A204.1 (cell line): ENCODE data around the gene CEND1.

Source experiments
- FAIRE-seq: peaks from 2 replicates; lab custom pipeline; 2012; peaks lifted over from hg19 to GRCh38; lab: Jason Lieb, UNC

CEND1 gene

GRCh38 chr11:827146-827896 lies 37.4 kb upstream of the CEND1 start:
- no peak for FAIRE-seq

- no peak for FAIRE-seq
Measured at GRCh38 chr11:826836-827145, 36.9 kb upstream of the CEND1 start.

- no peak for FAIRE-seq
Measured at GRCh38 chr11:826227-826621, 36.3 kb upstream of the CEND1 start.

- no peak for FAIRE-seq
Measured at GRCh38 chr11:825366-826226, 35.7 kb upstream of the CEND1 start.

GRCh38 chr11:824942-825341 lies 35.1 kb upstream of the CEND1 start:
- no peak for FAIRE-seq

DNA sequence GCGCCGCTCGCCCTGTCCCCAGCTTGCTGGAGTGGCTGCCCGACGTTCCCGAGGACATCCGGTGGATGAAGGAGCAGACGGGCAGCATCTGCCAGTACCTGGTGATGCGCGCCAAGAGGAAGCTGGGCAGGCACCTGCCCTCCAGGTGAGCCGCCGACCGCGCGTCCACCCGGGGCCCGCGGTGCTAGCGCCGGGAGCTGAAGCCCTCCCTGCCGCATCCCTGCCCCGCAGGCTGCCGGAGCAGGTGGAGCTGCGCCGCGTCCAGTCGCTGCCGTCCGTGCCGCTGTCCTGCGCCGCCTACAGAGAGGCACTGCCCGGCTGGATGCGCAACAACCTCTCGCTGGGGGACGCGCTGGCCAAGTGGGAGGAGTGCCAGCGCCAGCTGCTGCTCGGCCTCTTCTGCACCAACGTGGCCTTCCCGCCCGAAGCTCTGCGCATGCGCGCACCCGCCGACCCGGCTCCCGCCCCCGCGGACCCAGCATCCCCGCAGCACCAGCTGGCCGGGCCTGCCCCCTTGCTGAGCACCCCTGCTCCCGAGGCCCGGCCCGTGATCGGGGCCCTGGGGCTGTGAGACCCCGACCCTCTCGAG lies 34.5 kb upstream of the CEND1 start:
- no peak for FAIRE-seq

DNA sequence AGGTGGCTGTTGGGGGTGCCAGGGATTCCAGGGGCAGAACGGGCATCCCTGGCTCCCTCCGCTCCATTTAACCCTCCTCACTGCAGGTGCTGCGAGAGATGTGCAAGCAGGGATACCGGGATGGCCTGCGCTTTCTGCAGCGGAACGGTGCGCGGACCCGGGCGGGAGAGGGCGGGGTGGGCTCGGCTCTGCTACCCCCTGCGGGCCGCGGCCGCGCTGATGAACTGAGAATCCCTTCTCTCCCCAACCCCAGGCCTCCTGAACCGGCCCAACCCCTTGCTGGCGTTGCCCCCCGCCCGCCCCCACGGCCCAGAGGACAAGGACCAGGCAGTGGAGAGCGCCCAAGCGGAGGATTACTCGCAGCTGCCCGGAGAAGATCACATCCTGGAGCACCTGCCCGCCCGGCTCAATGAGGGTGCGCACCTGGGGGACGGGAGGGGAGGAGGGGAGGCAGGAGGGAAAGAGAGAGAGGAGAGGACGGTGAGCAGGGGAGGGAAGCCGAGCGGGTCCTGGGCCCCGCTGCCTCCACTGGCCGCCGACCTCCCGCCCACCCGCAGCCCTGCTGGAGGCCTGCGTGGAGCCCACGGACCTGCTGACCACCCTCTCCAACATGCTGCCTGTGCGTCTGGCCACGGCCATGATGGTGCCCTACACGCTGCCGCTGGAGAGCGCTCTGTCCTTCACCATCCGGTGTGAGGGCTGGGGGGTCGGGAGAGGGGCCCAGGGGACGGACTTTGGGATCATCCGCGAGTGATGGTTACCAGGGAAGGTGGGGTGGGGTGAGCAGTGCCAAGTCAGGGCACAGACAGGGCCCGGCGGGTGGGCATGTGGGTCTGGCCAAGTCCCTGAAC lies 33.8 kb upstream of the CEND1 start:
- FAIRE-seq: no peak

DNA sequence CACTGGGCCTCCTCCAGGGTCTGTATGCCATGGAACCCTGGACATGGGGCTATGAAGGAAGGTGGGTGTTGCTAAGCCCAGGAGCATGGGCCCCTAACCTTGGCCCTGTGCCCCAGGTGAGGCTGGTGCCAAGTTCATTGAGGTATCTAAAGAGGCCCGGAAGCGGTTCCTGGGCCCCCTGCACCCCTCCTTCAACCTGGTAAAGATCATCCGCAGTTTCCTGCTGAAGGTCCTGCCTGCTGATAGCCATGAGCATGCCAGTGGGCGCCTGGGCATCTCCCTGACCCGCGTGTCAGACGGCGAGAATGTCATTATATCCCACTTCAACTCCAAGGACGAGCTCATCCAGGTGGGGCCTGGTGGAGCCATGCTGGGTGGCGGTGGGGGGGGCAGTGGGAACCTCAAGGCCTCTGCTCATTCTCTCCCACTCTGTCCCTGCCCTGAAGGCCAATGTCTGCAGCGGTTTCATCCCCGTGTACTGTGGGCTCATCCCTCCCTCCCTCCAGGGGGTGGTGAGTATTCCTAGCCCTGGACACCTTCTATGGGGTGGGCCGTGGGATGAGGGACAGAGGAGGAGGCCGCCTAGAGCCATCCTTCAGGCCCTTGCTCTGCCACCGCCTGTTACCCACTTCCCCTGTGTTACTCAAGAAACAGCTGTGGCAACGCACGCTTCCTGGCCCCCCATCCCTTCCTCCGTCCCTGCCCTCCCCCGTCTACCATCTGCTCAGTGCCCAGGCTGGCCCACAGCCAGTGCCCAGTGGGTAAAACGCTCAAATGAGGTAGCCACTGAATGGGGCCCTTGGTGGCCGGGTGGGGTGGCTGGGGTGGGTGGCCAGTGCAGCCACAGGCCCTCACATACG lies 31.9 kb upstream of the CEND1 start:
- no peak for FAIRE-seq

DNA sequence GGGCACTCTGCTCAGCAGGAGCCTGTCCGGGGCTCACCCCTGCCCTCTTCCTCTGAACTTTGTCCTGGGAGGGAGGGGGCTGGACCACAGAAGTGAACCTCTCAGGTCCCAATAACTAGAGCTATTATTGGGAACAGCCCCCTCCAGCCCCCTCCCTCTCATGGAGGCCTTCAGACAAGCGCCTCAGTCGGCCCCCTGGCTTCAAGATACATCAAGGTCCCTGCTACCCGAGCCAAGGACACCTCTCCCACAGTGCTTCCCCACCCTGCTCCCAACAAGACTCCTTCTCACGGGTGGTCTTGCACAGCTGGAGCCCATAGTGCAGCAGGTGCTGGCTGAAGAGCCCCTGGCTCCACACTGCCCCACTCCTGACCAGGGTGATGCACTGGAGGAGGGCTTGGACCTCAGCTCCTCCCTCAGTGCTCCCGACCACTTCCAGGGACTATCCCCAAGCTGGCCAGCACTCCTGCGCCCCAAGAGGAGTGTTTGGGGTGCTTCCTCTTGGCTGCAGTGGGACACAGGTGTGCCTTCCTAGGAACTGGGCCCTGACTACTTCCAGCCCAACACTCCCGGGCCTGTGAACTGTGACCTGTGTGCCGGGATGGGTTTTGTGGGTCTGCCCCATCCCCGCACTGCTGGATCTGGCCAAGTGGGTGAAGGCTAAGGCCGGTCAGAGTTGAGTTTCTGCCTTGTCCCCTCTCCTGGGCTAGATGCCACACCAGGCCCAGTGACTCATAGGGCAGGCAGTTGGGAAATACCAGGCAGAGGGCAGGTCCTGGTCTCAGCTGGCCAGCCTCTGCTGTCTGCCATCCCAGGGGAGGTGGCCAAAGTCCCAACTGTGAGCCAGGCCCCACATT lies 31.0 kb upstream of the CEND1 start:
- FAIRE-seq: no peak

- FAIRE-seq: no peak
Measured at GRCh38 chr11:819943-820649, 30.2 kb upstream of the CEND1 start.

- FAIRE-seq: no peak
Measured at GRCh38 chr11:819129-819931, 29.4 kb upstream of the CEND1 start.

DNA sequence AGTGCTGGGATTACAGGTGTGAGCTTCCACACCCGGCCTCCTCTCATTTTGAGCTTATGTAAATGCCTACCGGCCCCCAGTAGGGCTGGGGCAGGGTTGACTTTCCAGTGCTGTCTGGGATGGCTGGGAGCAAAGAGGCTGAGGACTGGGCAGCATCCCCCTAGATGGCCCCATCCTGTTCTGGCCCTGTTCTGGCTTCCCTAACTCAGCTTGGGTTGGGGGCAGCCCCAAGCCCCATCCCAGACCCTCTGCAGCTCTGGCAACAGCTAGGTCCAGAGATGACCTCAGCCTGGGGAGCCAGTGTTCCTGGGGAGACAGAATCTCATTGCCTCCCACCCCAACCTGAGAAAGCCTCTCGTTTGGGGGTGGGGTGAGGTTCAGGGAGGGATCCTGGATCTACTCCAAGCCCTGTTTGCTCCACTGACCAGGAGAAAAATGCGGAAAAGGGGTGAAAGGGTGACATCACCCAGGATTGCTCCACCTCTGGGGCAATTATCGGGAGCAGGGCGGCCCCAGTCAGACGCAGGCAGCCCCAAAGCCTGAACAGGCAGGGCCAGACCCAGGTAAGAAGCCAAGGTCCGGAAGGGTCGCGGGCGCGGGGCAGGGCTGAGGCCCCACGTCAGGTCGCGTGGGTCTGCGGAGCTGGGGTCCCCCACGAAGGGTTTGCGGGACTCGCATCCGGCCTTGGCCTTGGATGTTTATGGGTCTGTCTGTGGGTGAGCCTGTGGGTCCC lies 28.7 kb upstream of the CEND1 start, which contains the start of gene PNPLA2:
PNPLA2 (plus strand) TSS at position 519 of the 733 bp plus-strand sequence. CDS start 805 bp downstream, outside the sequence.
- FAIRE-seq: no peak

DNA sequence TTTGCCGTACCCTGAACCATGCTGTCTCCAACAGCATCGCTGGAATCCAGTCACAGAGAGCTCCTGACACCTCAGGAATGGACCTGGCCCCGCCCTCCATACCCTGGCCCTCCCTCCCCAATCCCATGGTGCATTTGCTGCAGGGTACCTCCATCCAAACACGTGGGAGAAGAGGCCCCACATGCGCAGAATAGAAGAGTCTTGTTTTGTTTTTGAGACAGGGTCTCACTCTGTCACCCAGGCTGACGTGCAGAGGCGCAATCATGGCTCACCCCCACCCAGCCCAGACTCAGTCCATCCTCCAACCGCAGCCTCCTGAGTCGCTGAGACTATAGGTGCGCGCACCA lies 26.5 kb upstream of the CEND1 start:
- FAIRE-seq: no peak

- no peak for FAIRE-seq
Measured at GRCh38 chr11:815675-816432, 26.0 kb upstream of the CEND1 start.

GRCh38 chr11:813456-814096 lies 23.7 kb upstream of the CEND1 start:
- FAIRE-seq: no peak

GRCh38 chr11:813072-813455 lies 23.2 kb upstream of the CEND1 start:
- FAIRE-seq: no peak

- no peak for FAIRE-seq
Measured at GRCh38 chr11:812390-812789, 22.5 kb upstream of the CEND1 start.
